GM23248 (cell line): ENCODE results near the gene PPP1R9B. TPM values are rescaled to one million over a fixed set of nuclear protein-coding genes. Genes with fewer than 3 reads are reported as not detected.

ENCODE experiments used
- DNase-seq: peaks from one replicate; pipeline ENCODE4 v3.0.0-alpha.2; 2015
- H2AFZ ChIP-seq: fragments of 200-600 bp; sonication (generic); 2 replicates; pipeline ENCODE4 v1.6.1; 2016; ENCODE audit warnings: antibody characterized with exemption
- H3F3A ChIP-seq: fragments of 200-600 bp; sonication (generic); 2 replicates; pipeline ENCODE4 v1.6.1; 2016; ENCODE audit warnings: mild to moderate bottlenecking, antibody characterized with exemption, mixed run types; ENCODE audit not compliant: insufficient read depth
- H3K27ac ChIP-seq: fragments of 200-600 bp; sonication (generic); 2 replicates; pipeline ENCODE4 v1.5.1; 2016; ENCODE audit warnings: mild to moderate bottlenecking
- H3K27me3 ChIP-seq: fragments of 200-600 bp; sonication (generic); replicated peaks from 2 replicates; pipeline ENCODE4 v1.6.1; 2016; ENCODE audit warnings: mild to moderate bottlenecking; ENCODE audit not compliant: insufficient read depth
- H3K36me3 ChIP-seq: fragments of 200-600 bp; sonication (generic); 2 replicates; pipeline ENCODE4 v1.6.1; 2016; ENCODE audit warnings: low read depth, mild to moderate bottlenecking
- H3K4me1 ChIP-seq: fragments of 200-600 bp; sonication (generic); 2 replicates; pipeline ENCODE4 v1.6.1; 2016; ENCODE audit warnings: mild to moderate bottlenecking; ENCODE audit not compliant: insufficient read depth
- H3K4me2 ChIP-seq: fragments of 200-600 bp; sonication (generic); one replicate; pipeline ENCODE4 v1.6.1; 2016; ENCODE audit warnings: mild to moderate bottlenecking; ENCODE audit not compliant: unreplicated experiment
- H3K4me3 ChIP-seq: fragments of 200-600 bp; sonication (generic); 2 replicates; pipeline ENCODE4 v1.5.1; 2016; ENCODE audit warnings: mild to moderate bottlenecking
- H3K79me2 ChIP-seq: fragments of 200-600 bp; sonication (generic); 2 replicates; pipeline ENCODE4 v1.6.1; 2016; ENCODE audit warnings: mild to moderate bottlenecking; ENCODE audit not compliant: insufficient read depth
- H3K9ac ChIP-seq: fragments of 200-600 bp; sonication (generic); 2 replicates; pipeline ENCODE4 v1.6.1; 2016; ENCODE audit warnings: mild to moderate bottlenecking
- H3K9me2 ChIP-seq: fragments of 200-600 bp; sonication (generic); 2 replicates; pipeline ENCODE4 v1.6.1; 2016; ENCODE audit warnings: mixed run types, mild to moderate bottlenecking, moderate library complexity; ENCODE audit not compliant: insufficient read depth
- H3K9me3 ChIP-seq: fragments of 200-600 bp; sonication (generic); one replicate; pipeline ENCODE4 v1.6.1; 2017; ENCODE audit warnings: low read depth
- H4K20me1 ChIP-seq: fragments of 200-600 bp; sonication (generic); 2 replicates; pipeline ENCODE4 v1.6.0; 2016; ENCODE audit not compliant: insufficient read depth
- EZH2 ChIP-seq: fragments of 200-600 bp; sonication (generic); IDR thresholded peaks from 2 replicates; pipeline ENCODE4 v1.6.1; 2018; ENCODE audit warnings: antibody characterized with exemption, mild to moderate bottlenecking; ENCODE audit not compliant: insufficient read depth, poor library complexity, severe bottlenecking
- EZH2phosphoT487 ChIP-seq: fragments of 200-600 bp; sonication (generic); IDR thresholded peaks from 2 replicates; pipeline ENCODE4 v1.6.1; 2018; ENCODE audit warnings: antibody characterized with exemption, moderate library complexity, mild to moderate bottlenecking, low read depth; ENCODE audit not compliant: insufficient read depth
- WGBS, 2 experiments: methylation state at CpG; one replicate each; pipeline ENCODE4 v1.1.6; 2015 to 2017; ENCODE audit warnings: low lambda C conversion rate in 2 of 2, low coverage in 1 of 2; ENCODE audit errors: missing lambda C conversion rate in 2 of 2; 5-methylcytosine and 5-hydroxymethylcytosine counted together
- in situ Hi-C: fragments of 300-500 bp; cut with MboI; formaldehyde crosslinking; loops from 2 replicates; pipeline ENCODE4 v1.15.0; 2020
- polyA plus RNA-seq: library from polyadenylated mRNA; unstranded; fragments of >200 nt; fragmentation: Nextera tagmentation; extraction: Ambion mirVana; gene quantifications from 2 replicates; pipeline ENCODE4 v1.2.1, GENCODE V29; 2016
- total RNA-seq: library from RNA; depleted of rRNA; stranded (reverse); fragments of >200 nt; shearing (Covaris generic); gene quantifications from 2 replicates; pipeline ENCODE4 v1.2.3, GENCODE V29; 2014

PPP1R9B gene
- total and polyA plus RNA-seq, 2 experiments from 2014 or later = 2.3 to 69.4 TPM

GRCh38 chr17:50184611-50185398 is 34.3 kb upstream of the PPP1R9B start:
- H3K9me3 ChIP-seq = no peaks in the 10 kb centered on the region
- no peaks in the 10 kb centered on the region for H3K79me2 ChIP-seq
- peak overlapping the region; percentile 100 for H3K27ac ChIP-seq
- no peak for TF ChIP-seq EZH2
- TF ChIP-seq EZH2phosphoT487 = no peak
- H3F3A ChIP-seq = peaks cover 92% of the 10 kb centered on the region
- H3K9ac ChIP-seq = peak overlapping the region; percentile 100
- H3K4me3 ChIP-seq = no peak overlapping the region
- H3K9me2 ChIP-seq = no peaks in the 10 kb centered on the region
- in situ Hi-C loops = no loop called here
- H3K36me3 ChIP-seq = peaks cover 36% of the 10 kb centered on the region
- no peak overlapping the region for H3K4me2 ChIP-seq
- no peaks in the 10 kb centered on the region for H3K27me3 ChIP-seq
- H4K20me1 ChIP-seq = no peaks in the 10 kb centered on the region
- peaks cover 11% of the 10 kb centered on the region for H3K4me1 ChIP-seq
- no peak overlapping the region for H2AFZ ChIP-seq
- peak; percentile 90 for DNase-seq
- WGBS, 2 experiments = 16 to 18% methylated on average over 18 to 19 of the region's 19 CpGs

- Histone ChIP-seq H3K9ac (peak overlapping the region; percentile 100), H3K27me3 (no peaks in the 10 kb centered on the region), H4K20me1 (no peaks in the 10 kb centered on the region), H3K4me3 (no peak overlapping the region), H3K79me2 (no peaks in the 10 kb centered on the region), H3K27ac (peak overlapping the region; percentile 100), H2AFZ (no peak overlapping the region), H3K4me1 (peaks cover 15% of the 10 kb centered on the region), H3K9me3 (no peaks in the 10 kb centered on the region), H3K4me2 (no peak overlapping the region), H3K9me2 (no peaks in the 10 kb centered on the region), H3K36me3 (peaks cover 29% of the 10 kb centered on the region), H3F3A (peaks cover 93% of the 10 kb centered on the region)
- in situ Hi-C loops = no loop called here
- peak; percentile 71 for DNase-seq
- WGBS, 2 experiments = 17 to 30% methylated on average over 8 of the region's 8 CpGs
- TF ChIP-seq EZH2 (no peak), EZH2phosphoT487 (no peak)
These were observed 33.6 kb upstream of the PPP1R9B start for GRCh38 chr17:50184064-50184463.

GRCh38 chr17:50183421-50183994 is 33.0 kb upstream of the PPP1R9B start:
- H4K20me1 ChIP-seq = no peaks in the 10 kb centered on the region
- H3K4me3 ChIP-seq = no peak overlapping the region
- WGBS, 2 experiments = 19 to 21% methylated on average over 12 of the region's 12 CpGs
- no peak overlapping the region for H2AFZ ChIP-seq
- peaks cover 20% of the 10 kb centered on the region for H3K4me1 ChIP-seq
- H3K27me3 ChIP-seq = no peaks in the 10 kb centered on the region
- H3K9me3 ChIP-seq = no peaks in the 10 kb centered on the region
- no peak for TF ChIP-seq EZH2
- TF ChIP-seq EZH2phosphoT487 = no peak
- H3K9ac ChIP-seq = peak overlapping the region; percentile 100
- DNase-seq = peak; percentile 65
- peaks cover 93% of the 10 kb centered on the region for H3F3A ChIP-seq
- in situ Hi-C loops = no loop called here
- H3K27ac ChIP-seq = peak overlapping the region; percentile 100
- H3K9me2 ChIP-seq = no peaks in the 10 kb centered on the region
- H3K79me2 ChIP-seq = no peaks in the 10 kb centered on the region
- peaks cover 28% of the 10 kb centered on the region for H3K36me3 ChIP-seq
- H3K4me2 ChIP-seq = no peak overlapping the region

- WGBS, 2 experiments = 42 to 47% methylated on average over 15 to 18 of the region's 18 CpGs
- no peak for TF ChIP-seq EZH2
These were observed 32.4 kb upstream of the PPP1R9B start for GRCh38 chr17:50182783-50183420.

More at GRCh38 chr17:50182783-50183420, 32.4 kb upstream of the PPP1R9B start:
- H3K36me3 ChIP-seq = peaks cover 22% of the 10 kb centered on the region
- H3K4me3 ChIP-seq = no peak overlapping the region
- H3K9ac ChIP-seq = peak overlapping the region; percentile 100
- H3K9me3 ChIP-seq = no peaks in the 10 kb centered on the region
- no peaks in the 10 kb centered on the region for H3K27me3 ChIP-seq
- H3K9me2 ChIP-seq = no peaks in the 10 kb centered on the region
- peaks cover 24% of the 10 kb centered on the region for H3K4me1 ChIP-seq
- no peak overlapping the region for H3K4me2 ChIP-seq
- H3K27ac ChIP-seq = peak overlapping the region; percentile 100
- DNase-seq = peak; percentile 49
- H3F3A ChIP-seq = peaks cover 87% of the 10 kb centered on the region
- H4K20me1 ChIP-seq = no peaks in the 10 kb centered on the region
- in situ Hi-C loops = no loop called here
- no peaks in the 10 kb centered on the region for H3K79me2 ChIP-seq
- no peak overlapping the region for H2AFZ ChIP-seq
